H1 (cell line): ENCODE data around the gene SUGP2. TPM values are rescaled to one million over a fixed set of nuclear protein-coding genes. Genes with fewer than 3 reads are reported as not detected.

Experiments used
- ATF3 ChIP-seq: IDR thresholded peaks from 2 replicates; pipeline ENCODE4 v1.6.1; 2011; ENCODE audit warnings: low read depth, mild to moderate bottlenecking, low read length; ENCODE audit not compliant: insufficient read depth
- CHD2 ChIP-seq: IDR thresholded peaks from 2 replicates; pipeline ENCODE4 v1.6.1; 2012; ENCODE audit warnings: low read length, improper control_type of control experiment
- HDAC6 ChIP-seq: IDR thresholded peaks from one replicate; pipeline ENCODE4 v1.7.1; 2012; ENCODE audit warnings: low read depth, mild to moderate bottlenecking, inconsistent platforms, low read length, moderate library complexity
- NRF1 ChIP-seq: IDR thresholded peaks from 2 replicates; pipeline ENCODE4 v1.6.1; 2011; ENCODE audit warnings: mild to moderate bottlenecking, low read depth, low read length, improper control_type of control experiment
- RBBP5 ChIP-seq: IDR thresholded peaks from 2 replicates; pipeline ENCODE4 v1.7.1; 2012; ENCODE audit warnings: low read depth, mild to moderate bottlenecking, inconsistent platforms, low read length, moderate library complexity, borderline replicate concordance
- SIN3A ChIP-seq, 2 experiments: IDR thresholded peaks in 1 of 2; conservative IDR thresholded peaks in 1 of 2; 2 replicates each; pipeline ENCODE4 v1.6.1; 2011 to 2012; ENCODE audit warnings: low read length in 2 of 2, improper control_type of control experiment in 1 of 2, low read depth in 1 of 2, mild to moderate bottlenecking in 1 of 2
- SP2 ChIP-seq: IDR thresholded peaks from 2 replicates; pipeline ENCODE4 v1.6.1; 2012; ENCODE audit warnings: mild to moderate bottlenecking, low read length, inconsistent platforms
- polyA plus RNA-seq, 7 experiments: library from polyadenylated mRNA; depleted of rRNA in 3 of 7; stranded (reverse) in 5 of 7; unstranded in 2 of 7; fragments of >200 nt in 5 of 7; fragments of 200-250 nt in 2 of 7; gene quantifications; 1 replicate in 5 of 7; 2 replicates in 1 of 7; 4 replicates in 1 of 7; pipeline versions ENCODE4 v1.2.1 to v1.2.3, GENCODE V29; 2011 to 2013; ENCODE audit warnings: missing spikeins in 2 of 7, mixed read lengths in 2 of 7
- total RNA-seq: library from RNA; stranded (reverse); fragmentation: NEBNext Ultra II Directional; extraction: Animal tissue kit (Norgen Biotek cat#: 25700); gene quantifications from 2 replicates; pipeline ENCODE4 v1.2.1, GENCODE V29; 2021

SUGP2 gene
- total and polyA plus RNA-seq, 2 of the 8 experiments (the other 6 are each of a cell fraction or from before 2014, with no cell fraction given): 57.7 to 114 TPM

GRCh38 chr19:18978616-18979015 is 54.7 kb downstream of the SUGP2 start (continued):
- TF ChIP-seq SP2: no peak
- no peak for TF ChIP-seq ATF3
- no peak for TF ChIP-seq RBBP5
- TF ChIP-seq HDAC6: no peak
- TF ChIP-seq CHD2: no peak
- TF ChIP-seq NRF1: no peak
- TF ChIP-seq SIN3A (conservative IDR thresholded peaks at IDR 0.05 in 1 of 2, IDR thresholded peaks at IDR 0.05 in 1 of 2; ENCODE audit: low read depth in 1 of 2, low read length in 2 of 2): no peak
- TF ChIP-seq, all 59 proteins: peak for 0
